Measurements from ENCODE around the gene PTDSS2.
"Not testable (repeated sequence)": the region's sequence is repeated elsewhere in the genome, so short reads cannot be mapped to it uniquely, and the experiment has no call there.

The PTDSS2 gene

DNA sequence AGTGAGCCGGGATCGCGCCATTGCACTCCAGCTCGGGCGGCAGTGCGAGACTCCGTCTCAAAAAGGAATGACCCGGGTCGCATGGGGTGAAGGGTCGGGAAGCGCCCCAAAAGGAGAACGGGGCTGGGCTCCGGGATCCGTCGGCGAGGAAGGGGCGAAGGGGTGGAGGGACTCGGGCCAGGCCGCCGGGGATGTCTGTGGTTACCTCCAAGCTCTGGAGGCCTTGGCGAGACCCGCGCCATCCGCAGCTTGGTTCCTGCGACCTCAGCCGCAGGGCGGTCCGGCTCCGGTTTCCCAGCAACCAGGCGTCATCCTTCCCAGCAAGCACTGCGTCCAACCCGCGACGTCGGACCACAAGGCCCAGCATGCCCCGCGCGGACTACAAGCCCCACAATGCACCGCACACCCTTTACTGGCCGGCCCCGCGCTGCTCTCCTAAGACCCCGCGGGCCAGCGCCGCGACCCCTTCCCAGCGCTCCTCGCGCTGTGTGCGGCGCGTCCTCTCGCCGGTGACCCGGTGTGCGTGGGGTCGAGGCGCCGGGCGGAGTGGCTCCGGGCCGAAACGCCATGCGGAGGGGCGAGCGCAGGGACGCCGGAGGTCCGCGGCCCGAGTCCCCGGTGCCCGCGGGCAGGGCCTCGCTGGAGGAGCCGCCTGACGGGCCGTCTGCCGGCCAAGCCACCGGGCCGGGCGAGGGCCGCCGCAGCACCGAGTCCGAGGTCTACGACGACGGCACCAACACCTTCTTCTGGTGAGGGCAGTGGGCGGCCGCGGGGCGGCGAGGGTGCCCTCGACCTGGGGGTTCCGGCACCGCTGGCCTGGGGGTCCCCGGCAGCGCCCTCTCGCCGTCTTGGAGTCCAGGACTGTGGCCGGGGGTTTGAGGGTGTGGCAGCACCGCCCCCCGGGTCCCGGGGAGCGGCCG, at the start of gene PTDSS2:
TSS of gene PTDSS2 (plus strand) at position 391 of the 920 bp plus-strand sequence. CDS start at position 568, 177 bp downstream.
- FAIRE-seq = no peak

DNA sequence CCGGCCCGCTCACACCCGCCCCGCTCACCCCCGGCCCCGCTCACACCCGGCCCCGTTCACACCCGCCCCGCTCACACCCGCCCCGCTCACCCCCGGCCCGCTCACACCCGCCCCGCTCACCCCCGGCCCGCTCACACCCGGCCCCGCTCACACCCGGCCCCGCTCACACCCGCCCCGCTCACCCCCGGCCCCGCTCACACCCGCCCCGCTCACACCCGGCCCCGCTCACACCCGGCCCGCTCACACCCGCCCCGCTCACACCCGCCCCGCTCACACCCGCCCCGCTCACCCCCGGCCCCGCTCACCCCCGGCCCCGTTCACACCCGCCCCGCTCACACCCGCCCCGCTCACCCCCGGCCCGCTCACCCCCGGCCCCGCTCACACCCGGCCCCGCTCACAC, 48.9 kb upstream of the PTDSS2 start:
- FAIRE-seq = not testable (repeated sequence)

DNA sequence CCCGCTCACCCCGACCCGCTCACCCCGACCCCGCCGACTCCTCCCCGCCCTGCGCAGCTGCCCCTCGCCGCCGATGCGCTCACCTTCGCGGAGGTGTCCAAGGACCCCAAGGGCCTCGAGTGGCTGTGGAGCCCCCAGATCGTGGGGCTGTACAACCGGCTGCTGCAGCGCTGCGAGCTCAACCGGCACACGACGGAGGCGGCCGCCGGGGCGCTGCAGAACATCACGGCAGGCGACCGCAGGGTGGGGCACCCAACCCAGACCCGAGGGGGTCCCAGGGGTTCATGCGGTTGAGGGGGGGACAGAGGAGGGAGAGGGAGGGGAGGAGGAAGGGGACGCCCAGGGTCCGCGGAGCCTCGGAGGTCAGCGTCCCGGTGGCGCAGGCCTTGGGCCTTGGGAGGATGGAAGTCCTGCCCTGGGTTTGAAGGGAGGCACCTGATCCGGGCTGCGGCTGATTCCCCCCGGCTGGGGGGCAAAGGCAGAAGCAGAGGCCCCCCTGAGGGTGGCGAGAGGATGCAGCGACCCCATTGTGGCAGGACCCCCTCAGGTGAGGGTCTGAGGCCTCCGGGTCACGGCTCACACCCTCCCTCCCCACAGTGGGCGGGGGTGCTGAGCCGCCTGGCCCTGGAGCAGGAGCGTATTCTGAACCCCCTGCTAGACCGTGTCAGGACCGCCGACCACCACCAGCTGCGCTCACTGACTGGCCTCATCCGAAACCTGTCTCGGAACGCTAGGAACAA, 46.9 kb upstream of the PTDSS2 start:
- no peak for FAIRE-seq

DNA sequence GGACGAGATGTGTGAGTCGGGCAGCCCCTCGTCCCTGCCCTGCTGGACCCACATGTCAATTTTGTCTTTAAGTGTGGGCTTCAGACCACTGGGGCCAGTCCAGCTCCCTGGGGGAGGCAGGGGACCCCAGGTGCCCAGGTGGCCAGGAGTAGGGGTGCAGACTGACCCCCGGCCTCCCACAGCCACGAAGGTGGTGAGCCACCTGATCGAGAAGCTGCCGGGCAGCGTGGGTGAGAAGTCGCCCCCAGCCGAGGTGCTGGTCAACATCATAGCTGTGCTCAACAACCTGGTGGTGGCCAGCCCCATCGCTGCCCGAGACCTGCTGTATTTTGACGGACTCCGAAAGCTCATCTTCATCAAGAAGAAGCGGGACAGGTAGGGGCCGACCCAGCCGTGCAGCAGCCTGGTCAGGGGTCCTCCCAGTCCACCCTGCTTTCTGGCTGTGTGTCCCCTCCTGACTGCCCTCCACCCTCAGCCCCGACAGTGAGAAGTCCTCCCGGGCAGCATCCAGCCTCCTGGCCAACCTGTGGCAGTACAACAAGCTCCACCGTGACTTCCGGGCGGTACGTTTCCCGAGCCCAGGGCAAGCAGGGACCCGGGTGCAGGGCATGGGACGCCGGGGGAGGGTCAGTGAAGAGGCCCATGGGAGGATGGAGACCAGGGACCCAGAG, 46.2 kb upstream of the PTDSS2 start:
- no peak for FAIRE-seq

DNA sequence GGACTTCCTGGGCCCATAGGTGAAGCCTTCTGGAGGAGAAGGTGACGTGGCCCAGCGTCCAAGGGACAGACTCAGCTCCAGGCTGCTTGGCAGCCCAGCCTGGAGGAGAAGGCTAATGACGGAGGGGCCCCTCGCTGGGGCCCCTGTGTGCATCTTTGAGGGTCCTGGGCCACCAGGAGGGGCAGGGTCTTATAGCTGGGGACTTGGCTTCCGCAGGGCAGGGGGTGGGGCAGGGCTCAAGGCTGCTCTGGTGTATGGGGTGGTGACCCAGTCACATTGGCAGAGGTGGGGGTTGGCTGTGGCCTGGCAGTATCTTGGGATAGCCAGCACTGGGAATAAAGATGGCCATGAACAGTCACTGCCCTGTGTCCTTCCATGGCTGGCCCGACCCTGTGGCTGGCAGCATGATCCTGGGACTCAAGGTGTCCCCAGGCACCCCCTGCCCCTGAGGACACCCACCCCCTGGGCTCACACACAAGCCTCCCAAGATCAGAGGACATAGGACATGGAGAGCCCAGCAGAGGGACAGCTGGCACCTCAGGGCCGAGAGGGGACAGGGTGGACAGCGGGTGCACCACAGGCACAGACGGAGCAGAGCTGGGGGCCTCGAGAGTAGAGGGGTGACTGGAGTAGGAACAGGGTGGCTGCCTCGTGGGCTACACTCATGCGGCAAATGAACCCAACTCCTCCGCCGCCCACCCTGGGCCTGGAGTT, 45.4 kb upstream of the PTDSS2 start:
- FAIRE-seq = no peak

DNA sequence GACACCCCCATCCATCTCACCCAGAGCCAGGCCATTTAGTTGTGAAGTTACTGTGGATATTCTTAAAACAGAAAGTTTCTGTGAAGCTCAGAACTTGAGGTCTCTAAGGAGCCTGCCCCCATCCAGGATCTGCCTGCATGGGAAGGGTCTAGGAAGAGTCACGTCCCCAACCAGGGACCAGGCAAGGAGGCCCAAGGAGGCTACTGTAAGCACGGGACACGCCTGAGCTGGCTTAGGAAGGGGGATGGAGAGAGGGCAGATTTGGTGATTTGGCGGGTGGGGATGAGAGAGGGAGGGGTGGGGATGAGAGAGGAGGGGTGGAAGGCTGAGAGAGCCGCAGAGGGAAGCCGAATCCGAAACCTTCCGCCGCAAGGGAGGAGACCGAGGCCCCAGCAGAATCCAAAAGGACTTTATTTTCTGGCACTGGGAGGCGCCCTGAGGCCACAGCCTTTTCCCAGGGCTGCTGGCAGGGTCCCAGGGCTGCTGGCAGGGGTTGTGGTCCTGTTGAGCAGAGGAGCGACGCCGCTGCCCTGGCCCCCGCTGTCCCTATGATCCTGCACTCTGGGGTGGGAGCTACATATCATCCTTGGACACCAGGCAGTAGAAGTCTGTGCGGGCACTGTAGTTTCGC, 44.6 kb upstream of the PTDSS2 start:
- FAIRE-seq = no peak

DNA sequence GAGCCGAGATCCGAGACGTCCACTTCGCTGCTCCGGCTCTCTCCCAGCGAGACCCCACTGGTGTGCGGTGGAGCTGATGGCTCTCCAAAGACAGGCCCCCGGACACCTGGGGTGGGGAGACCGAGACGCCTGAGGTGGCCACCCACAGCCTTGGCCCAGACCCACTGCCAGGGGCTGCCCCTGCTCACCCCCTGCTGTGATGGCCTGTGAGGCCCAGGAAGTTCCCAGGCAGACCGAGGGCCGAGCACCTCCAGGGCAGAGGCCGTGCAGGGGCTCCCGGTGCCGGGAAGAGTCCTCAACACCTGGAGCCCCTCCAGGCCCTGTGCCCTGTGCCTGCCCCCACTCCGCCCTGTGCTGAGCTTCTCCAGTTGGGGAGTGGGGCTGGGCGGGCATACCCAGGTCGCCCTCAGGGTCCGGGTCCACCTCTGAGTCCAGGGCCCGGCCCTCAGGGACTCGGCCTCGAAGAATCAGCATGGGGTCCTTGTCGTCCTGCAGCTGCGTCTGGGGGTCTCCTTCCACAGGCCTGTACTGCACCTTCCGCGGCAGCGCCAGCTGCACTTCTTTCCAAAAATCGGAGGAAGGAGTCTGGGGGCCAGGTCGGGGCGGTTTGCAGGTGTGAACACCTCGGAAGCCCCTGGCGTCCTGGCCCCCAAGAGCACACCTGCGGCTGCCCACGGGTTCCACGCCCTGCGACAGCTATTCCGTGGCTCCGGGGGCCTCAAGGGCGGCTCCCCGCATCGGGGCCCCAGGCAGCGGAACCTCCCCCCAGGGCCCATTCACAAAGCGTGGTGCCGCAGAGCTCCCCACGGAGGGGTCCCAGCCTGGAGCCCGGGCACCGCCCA, 43.9 kb upstream of the PTDSS2 start:
- no peak for FAIRE-seq

DNA sequence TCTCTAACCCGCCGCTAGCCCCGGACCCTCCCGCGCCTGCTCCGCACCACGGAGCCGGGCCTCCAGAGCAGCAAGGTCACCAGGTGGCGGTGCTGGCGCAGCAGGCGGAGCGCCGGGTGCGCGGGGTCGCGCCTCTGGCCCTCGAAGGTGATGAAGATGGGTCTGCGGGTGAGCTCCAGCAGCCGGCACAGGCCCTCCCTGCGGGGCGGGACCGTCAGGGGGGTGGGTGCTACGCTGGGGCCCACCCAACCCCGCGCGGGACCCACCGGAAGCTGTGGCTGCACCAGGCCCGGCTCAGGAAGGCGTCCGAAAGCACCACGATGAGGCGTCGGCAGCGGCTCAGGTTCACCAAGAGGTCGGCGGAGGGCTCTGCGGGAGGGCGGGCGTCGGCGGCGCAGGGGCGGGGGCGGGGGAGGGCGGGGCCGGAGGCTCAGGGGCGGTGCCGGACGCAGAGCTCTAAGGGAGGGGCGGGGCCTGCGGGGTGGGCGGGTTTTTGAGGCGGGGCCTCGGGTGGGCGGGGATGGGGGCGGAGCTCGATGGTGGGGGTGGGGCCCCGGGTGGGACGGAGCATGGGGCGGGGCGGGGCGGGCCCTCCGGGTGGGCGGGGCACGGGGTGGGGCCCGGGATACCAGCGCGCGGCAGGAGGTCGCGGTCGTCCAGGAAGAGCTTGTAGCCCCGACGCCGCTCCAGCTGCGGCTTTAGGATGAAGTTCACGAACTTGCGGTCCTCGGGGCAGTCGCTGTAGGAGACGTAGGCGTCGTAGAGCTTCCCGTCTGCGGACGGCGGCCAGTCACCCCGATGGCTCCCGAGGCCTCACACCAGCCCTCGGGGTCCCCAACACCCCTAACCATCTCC, 43.1 kb upstream of the PTDSS2 start:
- no peak for FAIRE-seq

DNA sequence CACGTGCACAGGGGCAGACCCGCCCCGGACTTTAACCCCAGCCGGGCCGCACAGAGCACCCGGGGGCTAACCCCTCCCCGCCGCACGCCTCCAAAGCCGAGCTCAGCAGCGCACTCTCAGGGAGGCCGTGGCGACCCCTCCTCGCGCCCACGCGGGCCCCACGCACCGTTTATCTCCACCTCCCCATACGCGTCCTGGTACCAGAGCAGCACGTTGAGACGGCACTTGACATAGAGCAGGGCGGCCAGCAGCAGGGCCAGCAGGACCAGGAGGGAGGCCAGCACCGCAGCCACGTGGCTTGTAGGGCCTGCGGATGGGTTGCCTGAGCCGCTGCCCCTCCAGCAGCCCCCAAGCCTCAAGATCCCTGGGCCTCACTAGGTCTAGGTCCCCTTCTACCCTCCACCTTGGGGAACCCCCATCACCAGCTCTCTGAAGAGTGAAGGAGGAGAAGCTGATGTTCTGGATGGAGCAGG, 42.4 kb upstream of the PTDSS2 start:
- no peak for FAIRE-seq

DNA sequence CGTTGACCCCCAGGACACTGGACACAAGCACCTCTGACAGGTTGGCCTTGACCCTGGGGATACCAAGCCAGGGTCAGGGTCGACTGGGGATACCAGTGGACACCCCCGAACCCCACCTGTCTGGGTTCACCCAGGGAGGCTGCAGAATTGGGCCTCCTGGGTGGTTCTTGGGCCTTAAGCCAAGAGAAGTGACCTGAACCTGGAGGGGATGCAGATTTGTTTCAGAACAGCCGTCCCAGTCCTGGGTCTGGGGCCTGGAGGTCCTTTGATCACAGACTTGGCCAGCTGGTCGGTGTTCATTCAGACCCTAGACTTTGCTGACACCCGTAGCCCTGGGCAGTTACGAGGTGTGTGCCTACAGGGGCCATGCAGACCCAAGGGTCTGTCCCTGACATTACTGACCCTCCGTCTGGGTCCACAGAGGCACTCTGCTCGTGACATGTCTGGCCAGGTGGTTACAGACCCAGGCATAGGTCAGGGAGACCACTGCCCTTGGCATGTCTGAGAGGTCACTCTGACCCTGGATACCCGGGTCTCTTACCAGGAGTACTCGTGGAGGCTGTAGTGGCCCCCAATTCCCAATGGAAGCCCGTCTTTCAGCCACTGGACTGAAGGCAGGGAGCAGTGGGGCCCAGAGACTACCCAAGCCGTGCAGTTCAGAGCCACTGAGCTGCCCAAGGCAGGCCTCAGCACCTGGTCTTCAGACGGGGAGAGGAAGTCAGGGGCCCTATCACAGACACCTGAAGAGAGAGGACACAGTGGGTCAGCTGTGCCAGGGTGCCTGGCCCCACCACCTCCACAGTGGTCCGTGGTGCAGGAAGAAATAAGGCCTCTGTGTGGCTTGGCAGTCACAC, 41.7 kb upstream of the PTDSS2 start:
- FAIRE-seq = no peak

DNA sequence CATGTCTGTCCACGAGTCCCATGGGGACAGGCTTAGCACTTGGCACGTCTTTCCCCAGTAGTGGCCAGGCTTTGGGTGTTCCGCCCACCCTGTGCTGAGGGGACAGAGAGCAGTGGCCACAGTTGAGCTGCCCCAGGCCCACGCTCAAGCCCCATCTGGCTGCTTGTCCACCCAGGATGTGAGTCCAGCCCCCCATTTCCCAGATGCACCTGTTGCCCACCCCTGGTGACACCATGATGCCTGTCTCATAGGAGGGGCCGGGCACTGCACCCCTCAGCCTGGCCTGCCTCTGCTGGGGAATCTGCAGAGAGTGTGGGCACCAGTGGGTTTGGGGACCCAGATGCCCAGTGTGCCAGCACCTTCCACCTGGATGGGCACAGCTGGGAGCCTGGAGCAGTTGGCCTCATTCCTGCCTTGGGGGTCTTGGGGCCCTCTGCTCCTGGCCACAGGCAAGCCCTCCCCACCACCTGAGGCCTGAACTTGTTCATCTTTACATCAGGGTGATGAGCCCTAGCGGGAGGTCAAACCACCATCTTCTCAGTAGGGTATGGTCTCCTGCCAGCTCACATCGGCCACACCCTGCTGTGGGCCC, 41.0 kb upstream of the PTDSS2 start:
- no peak for FAIRE-seq

DNA sequence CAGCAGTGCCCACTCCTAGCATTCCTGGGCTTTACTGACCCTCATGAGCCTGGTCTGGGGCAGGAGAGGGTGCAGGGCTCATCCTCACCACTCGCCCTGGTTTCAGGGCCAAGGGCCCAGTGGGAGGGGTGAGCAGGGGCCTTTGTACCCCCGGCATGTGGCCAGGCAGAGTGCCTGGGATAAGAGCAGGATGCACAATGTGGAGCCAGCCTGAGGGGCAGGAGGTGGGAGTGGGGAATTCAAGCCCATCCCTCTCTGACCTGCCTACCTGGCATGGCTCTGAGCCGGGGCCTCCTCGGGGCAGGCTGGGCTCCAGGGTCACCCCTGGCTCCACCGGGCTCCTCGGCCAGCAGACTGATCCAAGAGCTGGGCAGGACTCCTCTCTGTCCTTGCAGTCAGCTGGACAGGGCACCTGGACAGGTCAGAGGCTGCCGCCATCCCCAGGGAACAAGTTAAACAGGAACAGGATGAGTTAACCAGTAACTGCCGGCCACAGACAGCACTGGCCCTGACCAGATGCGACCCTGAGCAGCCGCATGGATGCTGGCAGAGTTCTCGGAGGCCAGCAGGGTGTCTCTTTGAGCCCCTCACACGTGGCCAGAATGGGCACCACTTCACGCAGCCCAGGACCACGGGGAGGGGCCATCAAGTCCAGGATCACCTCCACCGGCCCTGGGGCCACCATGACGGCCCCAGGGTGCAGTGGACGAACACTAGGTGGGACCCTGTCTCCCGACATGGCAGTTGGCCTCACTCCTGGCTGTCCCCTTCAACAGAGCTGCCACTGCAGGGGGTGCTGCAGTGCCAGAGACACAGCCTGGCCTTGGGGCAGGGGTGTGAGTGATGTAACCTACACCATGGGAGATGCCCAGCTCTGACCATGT, 40.2 kb upstream of the PTDSS2 start:
- no peak for FAIRE-seq

DNA sequence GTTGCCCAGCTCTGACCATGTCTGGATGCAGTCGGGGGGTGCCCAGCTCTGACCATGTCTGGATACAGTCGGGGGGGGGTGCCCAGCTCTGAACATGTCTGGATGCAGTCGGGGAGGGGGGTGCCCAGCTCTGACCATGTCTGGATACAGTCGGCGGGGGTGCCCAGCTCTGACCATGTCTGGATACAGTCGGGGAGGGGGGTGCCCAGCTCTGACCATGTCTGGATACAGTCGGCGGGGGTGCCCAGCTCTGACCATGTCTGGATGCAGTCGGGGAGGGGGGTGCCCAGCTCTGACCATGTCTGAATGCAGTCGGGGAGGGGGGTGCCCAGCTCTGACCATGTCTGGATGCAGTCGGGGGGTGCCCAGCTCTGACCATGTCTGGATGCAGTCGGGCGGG, 39.4 kb upstream of the PTDSS2 start:
- FAIRE-seq = not testable (repeated sequence)

DNA sequence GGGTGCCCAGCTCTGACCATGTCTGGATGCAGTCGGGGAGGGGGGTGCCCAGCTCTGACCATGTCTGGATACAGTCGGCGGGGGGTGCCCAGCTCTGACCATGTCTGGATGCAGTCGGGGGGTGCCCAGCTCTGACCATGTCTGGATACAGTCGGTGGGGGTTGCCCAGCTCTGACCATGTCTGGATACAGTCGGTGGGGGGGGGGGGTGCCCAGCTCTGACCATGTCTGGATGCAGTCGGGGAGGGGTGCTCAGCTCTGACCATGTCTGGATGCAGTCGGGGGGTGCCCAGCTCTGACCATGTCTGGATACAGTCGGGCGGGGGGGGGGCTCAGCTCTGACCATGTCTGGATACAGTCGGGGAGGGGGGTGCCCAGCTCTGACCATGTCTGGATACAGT, 38.6 kb upstream of the PTDSS2 start:
- FAIRE-seq = not testable (repeated sequence)

DNA sequence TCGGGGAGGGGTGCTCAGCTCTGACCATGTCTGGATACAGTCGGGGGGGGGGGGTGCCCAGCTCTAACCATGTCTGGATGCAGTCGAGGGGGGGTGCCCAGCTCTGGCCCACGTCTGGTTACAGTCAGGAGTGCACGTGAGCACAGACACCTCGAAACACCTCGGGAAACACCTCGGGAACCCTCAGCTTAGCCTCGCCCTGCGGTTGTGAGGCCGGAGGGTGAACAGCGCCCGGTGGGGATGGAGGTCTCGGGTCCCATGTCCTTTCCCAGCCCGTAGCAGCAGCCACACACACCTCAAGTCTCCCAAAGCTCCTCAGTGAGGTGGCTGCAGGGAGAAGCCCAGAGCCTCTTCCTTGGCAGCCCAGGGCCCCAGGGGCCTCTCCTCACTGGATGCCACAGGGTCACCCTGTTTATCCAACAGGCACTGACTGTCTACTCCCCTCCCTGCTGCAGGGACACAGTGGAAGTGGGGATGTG, 37.4 kb upstream of the PTDSS2 start:
- FAIRE-seq = no peak

DNA sequence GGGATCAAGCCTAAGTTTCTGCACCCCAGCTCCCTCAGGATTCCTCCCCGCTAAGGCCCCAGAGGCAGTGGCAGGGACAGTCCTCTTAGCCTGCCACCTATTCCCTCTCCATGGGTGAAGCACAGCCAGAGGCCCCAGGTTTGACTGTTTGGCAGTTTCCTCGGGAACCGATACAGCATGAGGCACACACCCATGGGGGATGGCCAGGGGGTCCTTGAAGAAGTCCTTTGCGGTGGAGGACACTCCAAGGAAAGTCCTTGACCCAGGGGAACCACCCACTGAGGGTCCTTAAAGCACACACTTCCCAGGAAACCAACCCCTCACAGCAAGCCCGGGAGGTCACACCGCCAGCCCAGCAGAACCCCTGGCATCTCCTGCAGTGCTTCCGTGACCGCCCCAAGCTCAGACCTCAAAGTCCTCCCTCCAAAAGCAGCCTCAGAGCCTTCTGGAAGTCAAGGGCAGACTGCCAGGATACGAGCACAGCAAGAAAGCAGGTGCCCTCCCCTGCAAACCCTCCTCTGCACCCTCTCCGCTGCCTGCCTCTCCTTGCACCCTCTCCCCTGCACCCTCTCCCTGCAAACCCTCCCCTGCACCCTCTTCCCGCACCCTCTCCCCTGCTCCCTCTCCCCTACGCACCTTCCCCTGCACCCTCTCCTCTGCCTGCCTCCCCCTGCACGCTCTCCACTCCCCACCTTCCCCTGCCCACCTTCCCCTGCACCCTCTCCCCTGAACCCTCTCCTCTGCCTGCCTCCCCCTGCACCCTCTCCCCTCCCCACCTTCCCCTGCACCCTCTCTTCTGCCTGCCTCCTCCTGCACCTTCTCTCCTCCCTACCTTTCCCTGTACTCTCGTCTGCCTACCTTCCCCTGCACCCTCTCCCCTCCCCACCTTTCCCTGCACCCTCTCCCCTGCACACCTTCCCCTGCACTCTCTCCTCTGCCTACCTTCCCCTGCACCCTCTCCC, 36.7 kb upstream of the PTDSS2 start:
- no peak for FAIRE-seq

Measured in islet of Langerhans (tissue), 1 donor.